Heart left ventricle (tissue), 13 donors: Measurements from ENCODE around the gene APLP1.

ENCODE experiments used
- POLR2A ChIP-seq, 2 donors: fragments of 450-650 bp; IDR thresholded peaks; one replicate each; pipeline ENCODE4 v1.6.1; 2017; ENCODE audit warnings: antibody characterized with exemption in 2 of 2, mild to moderate bottlenecking in 2 of 2, moderate library complexity in 2 of 2
- TF ChIP-seq, protein P1 (sequence below), 12 donors: fragments of 200-600 bp; sonication (generic) in 4 of 12; IDR thresholded peaks; one replicate each; pipeline versions ENCODE4 v1.5.0 to v1.8.0; 2018 to 2022; ENCODE audit warnings: antibody characterized with exemption in 12 of 12, mild to moderate bottlenecking in 5 of 12
- donor health status: ischemic (EF 13 %, LVEDD 7.1; RV severe dilation, severe dysfunction).
- donor health status: DM: no; HTN: yes; CAD: no.
- donor health status: DM: no; HTN: no; CAD: no.
- donor health status: ischemic (EF 25% LVEDD 6.9; RV normal size, moderate dysfunction).
- donor health status: ischemic (EF 25% LVEDD 5.7; RV mildly dilated, moderate dysfunction).
- donor health status: ischemic (EF 35%, LVEDD 5.7; RV mildly dilated, moderate dysfunction).
- donor health status: nonischemic (EF 11% LVEDD 7.7; RV severe dilation, severe dysfunction).
- donor health status: DM: yes; HTN: yes; CAD: no.
- donor health status: PGD.
- donor health status: ischemic (EF 29% LVEDD 5.4; RV normal size, mild dysfunction).
- donor health status: nonischemic (EF 23%, LVEDD 6.1; RV moderate dilation, normal function).

DNA sequence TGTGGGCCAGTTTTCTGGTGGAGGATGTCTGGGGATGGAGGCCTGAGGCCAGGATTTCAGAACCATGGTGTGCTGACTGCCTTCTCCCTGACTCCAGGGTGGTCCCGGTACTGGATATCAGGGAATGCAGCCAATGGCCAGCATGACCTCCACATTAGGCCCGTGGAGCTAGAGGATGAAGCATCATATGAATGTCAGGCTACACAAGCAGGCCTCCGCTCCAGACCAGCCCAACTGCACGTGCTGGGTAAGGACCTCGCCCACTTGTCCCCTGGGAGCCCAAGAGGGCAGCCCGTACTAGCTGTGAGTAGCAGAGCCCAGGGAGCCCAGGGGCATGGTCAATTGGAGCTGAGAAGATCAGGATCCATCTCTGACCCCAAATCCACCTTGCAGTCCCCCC lies 10.1 kb upstream of the APLP1 start:
- TF ChIP-seq POLR2A (IDR thresholded peaks at IDR 0.05) = no peak
- TF ChIP-seq, protein P1, sequence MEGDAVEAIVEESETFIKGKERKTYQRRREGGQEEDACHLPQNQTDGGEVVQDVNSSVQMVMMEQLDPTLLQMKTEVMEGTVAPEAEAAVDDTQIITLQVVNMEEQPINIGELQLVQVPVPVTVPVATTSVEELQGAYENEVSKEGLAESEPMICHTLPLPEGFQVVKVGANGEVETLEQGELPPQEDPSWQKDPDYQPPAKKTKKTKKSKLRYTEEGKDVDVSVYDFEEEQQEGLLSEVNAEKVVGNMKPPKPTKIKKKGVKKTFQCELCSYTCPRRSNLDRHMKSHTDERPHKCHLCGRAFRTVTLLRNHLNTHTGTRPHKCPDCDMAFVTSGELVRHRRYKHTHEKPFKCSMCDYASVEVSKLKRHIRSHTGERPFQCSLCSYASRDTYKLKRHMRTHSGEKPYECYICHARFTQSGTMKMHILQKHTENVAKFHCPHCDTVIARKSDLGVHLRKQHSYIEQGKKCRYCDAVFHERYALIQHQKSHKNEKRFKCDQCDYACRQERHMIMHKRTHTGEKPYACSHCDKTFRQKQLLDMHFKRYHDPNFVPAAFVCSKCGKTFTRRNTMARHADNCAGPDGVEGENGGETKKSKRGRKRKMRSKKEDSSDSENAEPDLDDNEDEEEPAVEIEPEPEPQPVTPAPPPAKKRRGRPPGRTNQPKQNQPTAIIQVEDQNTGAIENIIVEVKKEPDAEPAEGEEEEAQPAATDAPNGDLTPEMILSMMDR (IDR thresholded peaks at IDR 0.05) = no peak
